HG03575 (cell line): ENCODE measurements around the gene TBCD.

Experiments used
- ATAC-seq: cut with Tn5 transposase; IDR thresholded peaks from one replicate; pipeline ENCODE4 v1.9.1; 2021; ENCODE audit not compliant: unreplicated experiment, insufficient number of reproducible peaks, low FRiP score; ENCODE audit errors: extremely low read depth

Gene TBCD

DNA sequence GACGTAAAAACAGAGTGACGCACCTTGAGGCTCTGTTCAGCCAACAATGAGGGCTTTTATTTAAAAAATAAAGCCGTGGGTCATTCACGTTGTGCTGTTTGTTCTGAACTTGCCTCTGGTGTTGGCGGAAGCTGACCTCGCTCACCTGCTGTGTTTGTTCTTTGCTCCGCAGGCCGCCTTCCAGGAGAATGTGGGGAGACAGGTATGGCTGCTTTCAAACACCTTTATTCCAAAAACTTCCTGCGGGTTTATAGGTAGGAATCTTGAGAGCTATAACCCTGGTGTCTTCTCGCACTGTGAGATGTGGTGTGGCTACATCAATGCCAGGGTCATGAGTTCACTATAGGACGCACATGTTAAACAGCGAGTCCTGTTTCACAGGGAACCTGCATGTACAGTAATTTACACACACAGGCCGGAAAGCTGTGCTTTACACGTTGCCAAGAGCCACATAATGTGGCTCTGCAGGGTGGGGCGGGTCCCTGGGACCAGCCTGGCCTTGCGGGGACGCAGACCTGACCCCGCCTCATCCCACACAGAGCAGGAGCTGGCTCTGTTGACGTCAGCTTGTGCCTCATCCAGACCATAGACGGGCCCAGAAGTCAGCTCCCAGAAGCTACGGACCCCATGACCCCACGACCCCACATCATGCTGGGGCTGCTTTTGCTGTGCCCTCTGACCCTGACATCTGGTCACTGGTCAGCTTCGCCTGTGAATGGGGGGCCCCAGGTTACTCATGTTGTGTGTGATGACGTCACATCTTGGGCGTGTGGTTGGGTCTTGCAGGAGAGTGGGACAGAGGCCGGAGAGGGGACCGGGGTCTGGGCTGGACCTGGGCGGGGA is 137.9 kb downstream of the TBCD start:
- ATAC-seq, result no peak

DNA sequence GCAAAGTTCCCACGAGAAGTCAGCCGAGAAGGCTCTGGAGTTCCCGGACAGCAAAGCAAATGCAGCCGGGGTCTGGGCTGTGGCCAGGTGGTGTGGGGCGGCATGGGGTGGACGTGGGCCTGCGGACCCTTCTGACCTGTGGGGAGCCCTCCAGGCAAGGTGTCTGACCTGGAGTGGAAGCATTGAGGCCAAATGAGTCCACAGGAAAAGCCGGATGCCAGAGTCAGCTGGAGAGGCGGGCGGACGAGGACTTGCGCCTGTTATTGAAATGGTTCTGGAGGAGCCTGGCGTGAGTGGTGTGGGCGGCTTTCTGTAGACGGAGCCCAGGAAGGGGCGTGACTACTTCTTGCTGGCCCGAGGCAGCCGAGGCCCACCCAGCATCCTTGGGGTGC is 138.5 kb downstream of the TBCD start:
- ATAC-seq, result no peak

DNA sequence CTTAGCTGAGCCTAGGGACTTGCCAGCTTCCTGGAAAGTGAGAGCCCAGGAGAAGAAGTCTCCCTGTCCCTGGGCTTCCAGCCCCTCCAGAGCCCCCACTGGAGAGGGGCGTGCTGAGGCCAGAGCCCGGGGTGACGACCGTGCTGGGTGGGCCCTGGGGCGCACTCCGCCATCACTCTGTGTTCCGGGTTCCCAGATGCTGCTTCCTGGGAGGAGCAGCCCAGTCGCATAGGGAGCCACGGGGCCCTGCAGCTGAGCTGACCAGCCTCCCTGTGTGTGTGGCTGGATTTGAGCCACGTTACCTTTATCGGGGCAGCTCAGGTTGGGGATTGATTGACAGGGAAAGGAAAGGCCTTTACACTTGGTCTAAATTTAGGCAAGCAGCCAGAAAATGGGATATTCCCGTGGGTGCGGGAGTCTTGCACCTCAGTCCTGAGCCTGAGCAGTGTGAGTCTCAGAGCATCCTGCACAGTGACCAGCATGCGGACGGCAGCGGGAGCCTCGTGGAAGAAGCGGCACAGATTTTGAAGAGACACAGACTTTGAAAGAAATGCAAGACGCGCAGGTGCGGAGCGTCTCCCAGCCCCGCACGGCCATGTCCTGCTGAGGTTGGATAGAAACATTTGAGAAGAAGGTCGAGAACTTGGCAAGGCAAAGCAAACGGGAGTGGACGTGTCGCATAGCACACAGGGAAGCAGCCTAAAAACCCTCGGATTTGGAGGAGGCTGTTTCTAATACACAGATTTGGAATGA is 139.2 kb downstream of the TBCD start:
- no peak for ATAC-seq

DNA sequence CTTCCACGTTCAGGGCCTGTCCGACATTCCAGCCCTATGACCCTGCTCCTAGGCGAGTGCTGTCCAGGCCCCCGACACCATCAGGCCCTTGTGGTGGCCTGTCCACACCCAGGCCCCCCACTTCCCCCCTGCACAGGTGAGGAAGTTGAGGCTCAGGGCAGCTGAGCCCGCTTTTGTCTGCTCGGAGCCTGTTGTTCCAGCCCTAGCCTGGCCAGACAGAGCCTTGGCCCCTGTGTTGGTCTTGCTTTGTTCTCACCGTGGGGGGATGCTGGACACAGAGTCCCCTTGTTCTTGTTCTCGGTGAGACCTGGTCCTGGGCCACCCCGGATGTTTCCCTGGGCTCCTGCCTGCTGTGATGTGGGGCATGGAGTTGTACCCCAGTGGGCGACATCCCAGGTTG is 140.0 kb downstream of the TBCD start:
- ATAC-seq, result no peak

DNA sequence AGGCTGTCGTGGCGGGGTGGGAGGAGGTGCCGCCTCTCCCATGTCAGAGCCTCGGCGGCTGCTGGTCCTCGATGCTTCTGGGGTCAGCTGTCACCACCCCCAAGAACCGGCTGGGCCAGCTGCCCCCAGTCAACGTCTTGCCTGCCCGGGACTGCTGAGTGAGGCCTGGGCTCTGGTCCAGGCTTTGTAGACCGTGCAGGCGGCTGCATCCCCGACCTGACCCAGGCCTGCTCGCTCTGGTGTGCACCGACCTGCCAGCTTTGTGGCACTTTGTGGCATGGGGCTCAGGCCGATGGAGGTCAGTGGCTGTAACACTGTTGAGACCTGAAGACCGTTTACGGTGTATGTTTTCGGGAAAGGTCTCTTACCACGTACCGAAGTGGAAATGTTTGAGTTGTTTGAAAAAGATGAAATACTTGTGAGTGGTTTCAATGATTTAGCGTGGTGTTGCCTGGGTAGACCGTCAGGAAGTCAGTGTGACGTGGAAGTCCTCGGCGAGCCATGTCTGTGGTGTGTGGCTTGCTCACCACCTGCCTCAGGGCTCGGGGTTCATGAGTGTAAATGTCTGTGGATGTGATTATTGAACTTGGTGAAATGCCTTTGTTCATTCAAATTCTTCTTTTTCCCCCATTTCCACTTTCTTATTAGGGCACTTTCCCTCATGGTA is 141.2 kb downstream of the TBCD start:
- no peak for ATAC-seq

DNA sequence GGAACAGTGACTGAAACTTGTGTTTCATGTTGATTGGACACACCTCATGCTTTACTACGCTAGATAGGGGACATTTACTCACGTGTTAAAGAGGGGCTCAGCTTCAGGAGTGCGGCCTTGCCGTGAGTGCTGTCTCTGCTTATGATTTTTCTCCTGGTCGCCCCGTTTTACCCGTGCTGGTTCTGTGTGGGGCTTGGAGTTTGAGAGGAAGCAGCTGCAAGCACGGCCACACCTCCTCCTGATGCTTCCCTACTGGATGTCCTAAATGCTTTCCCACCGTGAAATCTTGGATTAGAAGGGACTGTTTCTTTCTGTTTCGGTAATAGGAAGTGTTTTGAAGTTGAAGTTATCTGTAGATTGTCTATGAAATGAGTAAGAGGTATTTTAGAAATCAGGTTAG is 141.9 kb downstream of the TBCD start:
- no peak for ATAC-seq

DNA sequence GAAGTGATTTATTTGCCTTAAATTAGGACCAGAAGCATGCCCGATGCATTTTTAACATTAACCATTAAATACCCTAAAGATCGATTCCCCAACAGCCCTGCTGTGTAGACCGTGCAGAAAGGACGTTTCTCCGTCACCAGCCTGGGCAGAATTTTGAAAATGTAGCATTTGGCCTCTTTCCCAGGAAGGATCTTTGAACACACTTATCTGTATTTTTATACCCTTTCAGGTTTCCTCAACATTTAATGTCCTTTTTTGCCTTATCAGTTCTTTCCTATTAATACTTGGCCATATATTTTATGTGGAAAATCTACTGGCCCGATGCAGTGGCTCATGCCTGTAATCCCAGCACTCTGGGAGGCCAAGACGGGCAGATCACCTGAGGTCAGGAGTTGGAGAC is 142.5 kb downstream of the TBCD start:
- no peak for ATAC-seq

DNA sequence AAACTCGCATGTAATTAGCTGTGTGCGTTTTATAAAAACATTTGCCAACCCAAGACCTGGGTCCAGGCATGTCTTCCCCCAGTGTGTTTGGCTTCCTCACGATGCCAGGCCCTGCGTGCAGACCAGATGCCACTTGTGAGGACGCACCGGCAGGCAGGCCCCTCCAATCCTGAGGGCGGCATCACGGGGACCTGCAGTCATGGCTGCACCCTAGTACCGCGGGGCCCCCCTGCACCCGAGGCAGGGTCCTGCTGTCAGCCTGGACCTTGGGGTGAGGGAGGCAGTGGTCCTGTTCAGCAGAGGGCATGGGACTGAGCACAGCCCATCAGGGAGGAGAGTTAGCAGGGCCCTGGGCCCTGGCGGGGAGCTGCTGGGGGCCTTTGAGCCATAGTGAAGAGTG is 143.2 kb downstream of the TBCD start:
- ATAC-seq, result no peak

DNA sequence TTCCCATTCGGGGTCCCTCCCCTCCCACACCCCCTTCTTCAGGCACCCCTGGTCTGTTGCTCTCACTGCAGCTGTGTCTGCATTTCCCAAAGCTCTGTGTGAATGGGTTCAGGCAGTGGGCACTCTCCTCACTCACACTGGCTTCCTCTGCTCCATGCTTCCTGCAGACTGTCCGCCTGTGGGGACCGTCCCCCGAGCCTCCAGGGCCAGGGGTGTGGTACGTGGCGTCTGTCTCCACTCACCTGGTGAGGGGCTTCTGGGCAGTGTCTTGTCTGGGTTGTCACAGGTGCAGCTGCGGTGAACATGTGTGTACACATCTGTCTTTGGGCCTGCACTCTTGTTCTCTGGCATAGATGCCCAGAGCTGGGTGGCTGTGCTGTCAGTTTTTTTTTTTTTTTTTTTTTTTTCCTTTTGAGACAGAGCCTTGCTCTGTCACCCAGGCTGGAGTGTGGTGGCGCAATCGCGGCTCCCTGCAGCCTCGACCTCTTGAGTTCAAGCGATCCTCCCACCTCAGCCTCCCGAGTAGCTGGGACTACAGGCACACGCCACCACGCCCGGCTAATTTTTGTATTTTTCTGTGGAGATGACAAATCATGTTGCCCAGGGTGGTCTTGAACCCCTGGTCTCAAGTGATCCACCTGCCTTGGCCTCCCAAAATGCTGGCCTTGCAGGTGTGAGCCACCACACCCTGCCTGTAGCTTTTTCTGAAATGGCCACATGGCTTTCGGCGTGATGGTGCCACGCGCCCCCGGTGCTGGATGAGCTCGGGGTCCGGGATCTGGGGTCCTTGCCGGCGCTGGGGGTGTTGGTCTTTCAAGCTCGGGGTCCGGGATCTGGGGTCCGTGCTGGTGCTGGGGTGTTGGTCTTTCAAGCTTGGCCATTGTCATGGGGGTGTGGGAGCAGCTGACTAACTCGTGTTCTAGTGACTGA is 144.5 kb downstream of the TBCD start:
- ATAC-seq, result no peak

DNA sequence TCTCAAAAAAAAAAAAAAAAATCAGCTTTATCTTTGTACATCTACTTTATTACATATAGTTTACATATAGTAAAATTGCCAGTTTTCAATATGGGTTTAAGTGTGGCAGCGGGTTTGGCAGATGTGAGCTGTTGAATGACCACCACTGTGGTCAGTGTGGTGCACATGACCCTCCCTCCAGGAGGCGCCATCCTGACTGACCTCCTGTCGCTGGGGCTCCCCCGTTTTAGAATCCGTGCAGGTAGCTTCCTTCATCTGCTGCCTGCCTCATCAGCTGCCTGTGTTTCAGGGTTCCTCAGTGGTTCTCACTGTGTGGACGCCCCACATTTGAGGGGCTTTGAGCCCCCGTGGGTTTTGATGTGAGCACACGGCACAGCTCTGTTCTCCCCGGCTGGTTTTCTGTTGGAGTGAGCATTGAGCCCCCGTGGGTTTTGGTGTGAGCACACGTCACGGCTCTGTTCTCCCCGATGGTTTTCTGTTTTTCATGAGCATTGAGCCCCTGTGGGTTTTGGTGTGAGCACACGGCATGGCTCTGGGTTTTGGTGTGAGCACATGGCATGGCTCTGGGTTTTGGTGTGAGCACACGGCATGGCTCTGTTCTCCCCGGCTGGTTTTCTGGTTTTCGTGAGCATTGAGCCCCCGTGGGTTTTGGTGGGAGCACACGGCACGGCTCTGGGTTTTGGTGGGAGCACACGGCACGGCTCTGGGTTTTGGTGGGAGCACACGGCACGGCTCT is 145.8 kb downstream of the TBCD start:
- no peak for ATAC-seq

DNA sequence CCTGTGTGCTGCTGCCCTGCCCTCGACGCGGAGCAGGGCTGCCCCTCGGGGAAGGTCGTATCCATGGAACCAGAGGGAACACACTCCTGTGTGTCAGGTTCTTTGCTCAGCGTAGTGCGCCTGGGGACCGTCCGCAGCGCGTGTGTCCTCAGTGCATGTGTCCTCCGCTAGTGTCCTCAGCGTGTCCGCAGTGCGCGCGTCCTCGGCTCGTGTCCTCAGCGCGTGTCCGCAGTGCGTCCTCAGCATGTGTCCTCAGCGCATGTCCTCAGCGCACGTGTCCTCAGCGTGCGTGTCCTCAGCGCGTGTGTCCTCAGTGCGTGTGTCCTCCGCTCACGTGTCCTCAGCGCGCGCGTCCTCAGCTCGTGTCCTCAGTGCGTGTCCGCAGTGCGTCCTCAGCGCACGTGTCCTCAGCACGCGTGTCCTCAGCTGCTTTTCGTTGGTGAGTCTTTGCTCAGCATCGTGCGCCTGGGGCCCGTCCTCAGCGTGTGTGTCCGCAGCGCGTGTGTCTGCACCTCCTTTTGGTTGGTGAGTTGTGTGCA is 147.2 kb downstream of the TBCD start:
- ATAC-seq, result no peak

DNA sequence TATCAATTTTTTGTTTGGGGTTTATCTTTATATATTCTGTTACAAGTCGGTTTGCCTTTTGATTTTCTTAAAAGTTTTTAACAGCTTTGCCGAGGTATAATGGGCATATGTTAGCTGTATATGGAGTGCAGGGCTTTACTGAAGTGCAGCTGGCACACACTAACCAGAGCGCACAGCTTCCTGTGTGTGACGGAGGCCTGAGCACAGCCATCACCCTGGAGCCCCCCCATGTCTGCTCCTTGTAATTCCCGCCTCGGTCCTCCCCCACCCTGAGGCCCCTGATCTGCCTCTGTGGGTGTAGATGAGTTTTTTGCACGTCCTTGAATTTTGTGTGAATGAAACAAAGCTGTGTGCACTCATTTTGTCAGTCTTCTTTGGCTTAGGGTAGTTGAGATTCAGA is 148.1 kb downstream of the TBCD start:
- no peak for ATAC-seq

DNA sequence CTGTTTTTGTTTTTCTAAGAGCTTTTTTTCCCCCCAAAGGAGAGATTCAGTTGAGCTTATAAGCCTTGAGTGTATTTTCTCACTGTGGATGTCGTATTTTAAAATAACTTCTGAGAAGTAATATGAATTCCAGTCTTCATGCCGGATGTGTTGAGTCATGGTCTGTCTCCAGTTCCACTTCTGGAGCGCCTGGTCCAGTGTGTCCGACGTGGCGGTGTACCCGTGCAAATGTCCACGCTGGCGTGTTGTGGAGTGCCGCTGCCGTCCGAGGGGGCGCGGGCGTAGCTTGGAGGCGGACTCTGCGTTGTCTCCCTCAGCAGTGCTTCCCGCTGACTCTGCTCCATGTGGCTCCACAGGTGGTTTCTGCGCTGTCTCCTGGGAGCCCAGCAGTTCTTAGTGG is 148.9 kb downstream of the TBCD start:
- ATAC-seq, result no peak

DNA sequence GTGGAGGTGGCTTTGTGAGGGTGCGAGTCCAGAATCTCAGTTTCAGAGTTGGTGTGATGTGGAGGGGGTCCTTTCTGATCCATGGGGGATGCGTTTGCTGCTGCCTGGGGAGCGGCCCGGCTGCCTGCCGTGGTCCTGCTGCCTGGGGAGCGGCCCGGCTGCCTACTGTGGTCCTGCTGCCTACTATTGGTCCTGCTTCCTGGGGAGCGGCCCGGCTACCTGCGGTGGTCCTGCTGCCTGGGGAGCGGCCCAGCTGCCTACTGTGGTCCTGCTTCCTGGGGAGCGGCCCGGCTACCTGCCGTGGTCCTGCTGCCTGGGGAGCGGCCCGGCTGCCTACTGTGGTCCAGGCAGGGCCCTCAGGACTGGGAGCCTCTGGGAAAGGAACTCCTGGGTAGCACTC is 149.5 kb downstream of the TBCD start:
- ATAC-seq, result no peak

DNA sequence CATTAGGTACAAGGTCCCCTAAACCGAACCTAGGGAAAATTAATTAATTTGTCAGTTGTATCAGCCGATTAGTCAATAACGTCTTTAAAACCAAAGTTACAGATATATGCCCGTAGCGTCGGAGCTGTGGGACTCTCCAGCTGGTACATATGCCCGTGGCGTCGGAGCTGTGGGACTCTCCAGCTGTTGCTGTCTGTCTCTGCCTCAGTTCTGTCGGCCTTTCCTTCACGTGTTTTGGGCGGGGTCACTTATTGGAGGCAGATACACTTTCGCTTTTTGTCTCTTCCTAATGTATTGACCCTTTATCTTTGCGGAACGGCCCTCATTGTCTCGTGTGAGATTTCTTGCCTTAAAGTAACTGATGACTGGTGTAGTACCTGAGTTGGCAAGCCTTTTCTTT is 150.0 kb downstream of the TBCD start:
- no peak for ATAC-seq

DNA sequence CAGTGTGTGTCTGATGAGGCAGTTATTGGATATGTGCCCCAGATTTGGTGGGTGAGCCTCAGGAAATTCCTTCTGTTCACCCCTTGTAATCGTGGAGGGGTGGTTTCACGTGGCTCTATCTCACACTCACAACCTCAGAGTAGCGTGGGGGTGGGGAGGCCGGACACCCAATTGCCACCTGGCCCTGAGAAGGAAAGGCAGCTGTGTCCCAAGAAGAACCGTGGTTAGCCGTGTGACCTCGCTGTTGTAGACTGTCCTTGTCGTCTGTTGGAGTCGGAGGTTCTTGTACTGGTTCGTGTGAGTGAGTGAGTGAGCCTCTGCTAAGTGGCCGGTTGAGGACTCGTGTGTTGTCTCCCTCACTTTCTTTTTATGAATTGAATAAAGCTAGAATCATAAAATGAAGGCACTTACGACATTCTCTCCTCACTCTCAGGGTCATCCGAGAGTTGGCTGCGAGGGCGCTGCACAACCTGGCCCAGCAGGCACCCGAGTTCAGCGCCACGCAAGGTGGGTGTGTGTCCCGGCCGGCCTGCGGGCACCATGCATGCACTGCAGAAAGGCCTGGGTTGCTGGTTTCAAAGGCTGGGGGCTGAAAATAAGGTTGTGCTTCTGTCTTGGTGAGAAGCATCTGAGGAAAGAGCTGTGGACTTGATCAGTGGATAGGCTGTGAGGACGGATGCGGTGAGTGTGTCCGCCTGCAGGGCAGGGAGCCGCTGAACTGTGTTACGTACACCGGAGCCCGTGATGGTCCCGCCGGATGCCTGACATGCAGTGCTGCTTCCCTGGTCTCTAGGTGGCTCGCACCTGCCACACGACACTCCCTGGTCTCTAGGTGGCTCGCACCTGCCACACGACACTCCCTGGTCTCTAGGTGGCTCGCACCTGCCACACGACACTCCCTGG is 151.4 kb downstream of the TBCD start:
- ATAC-seq, result no peak

DNA sequence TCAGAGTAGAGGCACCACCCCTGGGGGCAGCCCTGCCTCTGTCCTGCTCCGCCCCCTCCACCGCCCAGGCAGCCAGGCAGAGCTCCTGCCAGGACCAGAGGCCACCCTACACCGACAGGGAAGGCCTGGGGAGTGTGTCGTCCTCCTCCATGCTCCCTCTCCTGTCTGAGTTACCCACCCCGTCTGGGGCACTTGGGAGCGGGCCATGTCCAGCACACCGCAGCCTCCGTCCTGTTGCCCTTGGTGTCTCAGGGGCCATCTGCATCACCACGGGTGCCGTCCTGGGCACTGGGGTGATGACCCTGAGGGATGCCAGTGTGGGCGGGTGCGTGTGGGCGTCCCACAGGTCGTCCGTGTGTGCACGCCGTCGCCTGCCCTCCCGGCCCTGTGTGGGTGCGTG is 153.3 kb downstream of the TBCD start:
- no peak for ATAC-seq
